NCI-H146 treated with DMSO at 0.1 percent for 48 hours (cell line): ENCODE data around the gene GJA1.
"Not testable (repeated sequence)": the region's sequence is repeated elsewhere in the genome, so short reads cannot be mapped to it uniquely, and the experiment has no call there.

Experiments
- DNase-seq: peaks from one replicate; lab custom pipeline; 2025; ENCODE audit not compliant: unreplicated experiment; lab: John Stamatoyannopoulos, UW

The GJA1 gene

GRCh38 chr6:121435444-121436069, at the start of gene GJA1:
GJA1 (plus strand) TSS chr6:121435646; CDS start chr6:121446848, 11,202 bp downstream.
- no peak for DNase-seq

DNA sequence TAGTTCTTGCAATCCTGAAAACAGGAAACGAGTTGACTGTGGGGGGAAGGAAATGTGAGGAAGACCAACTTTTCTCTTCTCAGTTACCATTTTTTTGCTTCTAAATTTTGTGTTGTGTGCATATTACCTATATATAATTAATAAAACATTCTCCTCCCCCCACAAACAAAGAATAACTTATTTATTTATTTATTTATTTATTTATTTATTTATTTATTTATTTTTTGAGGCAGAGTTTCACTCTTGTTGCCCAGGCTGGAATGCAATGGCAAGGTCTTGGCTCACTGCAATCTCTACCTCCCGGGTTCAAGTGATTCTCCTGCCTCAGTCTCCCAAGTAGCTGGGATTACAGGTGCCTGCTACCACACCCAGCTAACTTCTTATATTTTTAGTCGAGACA, 48.9 kb upstream of the GJA1 start:
- DNase-seq: not testable (repeated sequence)

GRCh38 chr6:121389419-121389818, 46.0 kb upstream of the GJA1 start:
- DNase-seq: no peak

- no peak for DNase-seq
These were observed 41.5 kb upstream of the GJA1 start for GRCh38 chr6:121393731-121394505.

DNA sequence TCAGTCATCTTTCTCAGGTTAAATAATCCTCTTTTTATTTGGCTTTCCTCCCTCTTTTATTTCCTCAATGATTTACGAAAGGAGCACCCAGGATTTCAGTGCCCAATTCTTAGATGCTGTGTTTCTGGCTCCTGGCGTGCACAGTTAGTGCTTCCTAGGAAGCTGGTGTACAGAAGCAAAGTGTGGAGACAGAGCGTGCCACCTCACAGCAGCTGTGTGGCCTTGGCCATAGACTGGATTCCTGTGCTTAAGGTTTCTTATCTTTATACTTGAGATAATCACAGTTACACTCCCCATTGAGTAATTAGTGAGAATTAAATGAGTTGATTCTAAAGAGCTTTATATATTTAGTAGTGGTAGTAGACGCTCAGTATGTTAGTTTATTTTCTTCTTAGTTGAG, 39.7 kb upstream of the GJA1 start:
- DNase-seq: no peak

DNA sequence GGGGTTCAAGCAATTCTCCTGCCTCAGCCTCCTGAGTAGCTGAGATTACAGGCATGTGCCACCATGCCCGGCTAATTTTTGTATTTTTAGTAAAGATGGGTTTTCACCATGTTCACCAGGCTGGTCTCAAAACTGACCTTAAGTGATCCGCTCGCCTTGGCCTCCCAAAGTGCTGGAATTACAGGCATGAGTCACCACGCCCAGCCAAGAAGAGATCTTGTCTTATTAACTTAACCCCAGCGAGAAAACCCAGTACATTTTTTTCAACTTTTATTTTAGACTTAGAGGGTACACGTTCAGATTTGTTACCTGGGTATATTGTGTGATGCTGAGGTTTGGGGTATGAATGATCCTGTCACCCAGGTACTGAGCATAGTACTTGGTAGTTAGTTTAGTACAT, 38.3 kb upstream of the GJA1 start:
- not testable (repeated sequence) for DNase-seq

DNA sequence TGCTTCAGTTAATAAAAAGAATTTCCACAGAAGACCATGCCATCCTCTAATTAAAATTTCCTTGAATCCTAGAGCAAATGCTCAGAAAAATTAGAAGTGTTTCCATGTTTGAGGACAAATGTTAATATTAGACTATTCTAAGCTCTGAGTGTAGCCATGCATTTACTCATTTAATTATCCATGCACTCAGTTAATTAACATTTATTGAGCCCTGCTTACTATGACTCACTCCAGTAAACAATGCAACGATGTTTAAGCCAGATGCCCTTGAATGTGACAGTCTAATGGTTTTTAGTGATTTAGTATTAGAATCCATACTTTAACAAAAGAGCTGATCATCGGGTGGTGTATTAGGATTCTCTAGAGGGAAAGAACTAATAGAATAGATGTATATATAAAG, 37.3 kb upstream of the GJA1 start:
- no peak for DNase-seq

GRCh38 chr6:121399966-121400365, 35.5 kb upstream of the GJA1 start:
- DNase-seq: no peak

GRCh38 chr6:121403964-121404363, 31.5 kb upstream of the GJA1 start:
- DNase-seq: no peak

- DNase-seq: no peak
These were observed 30.1 kb upstream of the GJA1 start for GRCh38 chr6:121405306-121405705.

GRCh38 chr6:121408321-121408720, 27.1 kb upstream of the GJA1 start:
- no peak for DNase-seq

DNA sequence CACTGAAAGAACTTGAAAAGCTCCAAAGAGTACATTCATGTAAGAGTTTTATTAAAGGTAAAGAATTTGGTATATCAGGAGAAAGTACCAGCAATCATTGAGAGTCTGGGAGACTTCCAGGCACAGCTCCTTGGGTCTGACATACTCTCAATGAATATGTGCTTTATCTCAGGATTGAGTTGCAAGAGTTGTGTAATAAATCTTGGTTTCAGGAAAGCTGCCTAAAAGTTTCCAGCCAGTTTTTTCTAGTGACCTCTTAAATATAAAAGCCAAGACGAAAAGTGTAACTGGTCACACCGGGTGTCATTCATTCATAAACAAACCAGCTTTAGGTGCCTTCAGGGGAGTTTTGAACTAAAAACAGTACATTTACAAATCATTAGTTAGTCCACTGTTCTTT, 21.6 kb upstream of the GJA1 start:
- no peak for DNase-seq

DNA sequence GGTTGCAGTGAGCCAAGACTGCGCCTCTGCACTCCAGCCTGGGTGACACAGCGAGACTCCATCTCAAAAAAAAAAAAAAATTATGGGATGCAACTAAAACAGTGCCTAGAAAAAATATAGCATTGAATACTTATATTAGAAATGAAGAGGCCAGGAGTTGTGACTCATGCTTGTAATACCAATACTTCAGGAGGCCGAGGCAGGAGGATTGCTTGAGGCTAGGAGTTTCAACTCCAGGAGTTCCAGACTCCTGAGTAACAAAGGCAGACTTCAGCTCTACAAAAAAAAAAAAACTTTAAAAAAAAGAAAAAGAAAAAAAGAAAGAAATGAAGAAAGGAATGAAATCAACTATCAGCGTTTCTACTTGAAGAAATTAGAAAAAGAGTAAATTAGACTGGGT, 17.1 kb upstream of the GJA1 start:
- no peak for DNase-seq

DNA sequence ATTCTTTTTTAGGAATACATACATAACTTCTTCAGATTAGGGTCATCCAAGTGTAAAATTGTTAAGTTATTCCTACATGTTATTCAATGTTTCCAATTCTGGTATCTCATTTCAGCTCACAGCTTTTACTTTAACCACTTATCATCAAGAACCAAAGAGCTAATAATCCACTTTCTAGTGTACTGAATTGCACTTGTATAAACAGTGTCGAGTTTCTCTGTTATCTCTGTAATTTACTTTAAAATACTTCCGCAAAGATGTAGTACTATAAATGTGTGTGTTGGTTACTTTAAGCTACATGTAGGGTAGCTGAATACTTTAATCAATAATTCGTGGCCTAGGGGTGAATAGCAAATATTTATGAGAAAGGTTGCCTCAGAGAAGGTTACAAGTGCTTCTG, 8.8 kb upstream of the GJA1 start:
- DNase-seq: peak; percentile 66

DNA sequence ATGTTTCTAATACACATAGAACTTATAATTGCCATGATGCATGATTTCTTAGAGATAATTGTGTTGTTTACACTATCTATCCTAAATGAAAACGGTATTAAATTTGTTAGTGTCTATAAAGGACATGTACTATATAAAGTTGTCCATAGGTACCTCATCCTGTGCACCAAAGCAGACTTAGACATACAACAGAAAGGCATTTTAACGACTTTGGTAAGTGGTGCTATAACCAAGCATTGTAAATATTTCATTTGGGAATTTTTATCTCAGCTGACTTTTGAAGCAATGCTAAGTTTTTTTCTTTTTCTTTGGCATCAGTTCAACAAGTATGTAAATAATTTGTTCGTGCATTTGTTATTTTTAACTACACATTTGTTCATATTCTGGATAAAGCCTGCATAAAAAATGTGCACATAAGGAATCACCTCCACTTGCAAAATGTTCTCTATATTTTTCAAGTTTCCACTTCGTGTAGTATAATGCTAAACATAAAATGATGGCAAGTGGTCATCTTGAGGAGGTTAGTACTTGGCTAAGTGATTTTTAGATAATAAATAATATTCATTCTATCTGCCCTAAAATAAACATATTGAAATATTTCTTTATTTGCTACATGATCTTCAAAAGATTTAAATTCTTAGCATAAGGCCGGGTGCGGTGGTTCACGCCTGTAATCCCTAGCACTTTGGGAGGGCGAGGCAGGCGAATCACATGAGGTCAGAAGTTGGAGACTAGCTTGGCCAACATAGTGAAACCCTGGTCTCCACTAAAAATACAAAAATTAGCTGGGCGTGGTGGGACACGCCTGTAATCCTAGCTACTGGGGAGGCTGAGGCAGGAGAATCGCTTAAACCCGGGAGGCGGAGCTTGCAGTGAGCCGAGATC, 6.3 kb upstream of the GJA1 start:
- no peak for DNase-seq

- peak; percentile 24 for DNase-seq
These were observed 4.7 kb upstream of the GJA1 start for GRCh38 chr6:121430514-121431460.

DNA sequence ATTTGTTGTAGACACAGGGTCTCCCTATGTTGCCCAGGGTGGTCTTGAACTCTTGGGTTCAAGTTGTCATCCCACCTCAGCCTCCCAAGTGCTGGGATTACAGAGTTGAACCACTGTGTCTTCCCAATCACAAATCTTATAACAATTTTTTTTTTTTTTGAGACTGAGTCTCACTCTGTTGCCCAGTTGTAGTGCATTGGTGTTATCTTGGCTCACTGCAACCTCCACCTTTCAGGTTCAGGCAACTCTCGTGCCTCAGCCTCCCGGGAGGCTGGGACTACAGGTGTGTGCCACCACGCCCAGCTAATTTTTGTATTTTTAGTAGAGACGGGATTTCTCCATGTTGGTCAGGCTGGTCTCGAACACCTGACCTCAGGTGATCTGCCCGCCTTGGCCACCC, 3.7 kb upstream of the GJA1 start:
- not testable (repeated sequence) for DNase-seq

- DNase-seq: no peak
These were observed 1.2 kb upstream of the GJA1 start for GRCh38 chr6:121434037-121434770.

GRCh38 chr6:121436274-121436857, 920 bp downstream of the GJA1 start:
- DNase-seq: no peak
